Central memory CD4-positive, alpha-beta T cell (primary cell): ENCODE results near the gene COL15A1.

Experiments
- DNase-seq: peaks from one replicate; pipeline ENCODE4 v3.0.0; 2022

The COL15A1 gene

DNA sequence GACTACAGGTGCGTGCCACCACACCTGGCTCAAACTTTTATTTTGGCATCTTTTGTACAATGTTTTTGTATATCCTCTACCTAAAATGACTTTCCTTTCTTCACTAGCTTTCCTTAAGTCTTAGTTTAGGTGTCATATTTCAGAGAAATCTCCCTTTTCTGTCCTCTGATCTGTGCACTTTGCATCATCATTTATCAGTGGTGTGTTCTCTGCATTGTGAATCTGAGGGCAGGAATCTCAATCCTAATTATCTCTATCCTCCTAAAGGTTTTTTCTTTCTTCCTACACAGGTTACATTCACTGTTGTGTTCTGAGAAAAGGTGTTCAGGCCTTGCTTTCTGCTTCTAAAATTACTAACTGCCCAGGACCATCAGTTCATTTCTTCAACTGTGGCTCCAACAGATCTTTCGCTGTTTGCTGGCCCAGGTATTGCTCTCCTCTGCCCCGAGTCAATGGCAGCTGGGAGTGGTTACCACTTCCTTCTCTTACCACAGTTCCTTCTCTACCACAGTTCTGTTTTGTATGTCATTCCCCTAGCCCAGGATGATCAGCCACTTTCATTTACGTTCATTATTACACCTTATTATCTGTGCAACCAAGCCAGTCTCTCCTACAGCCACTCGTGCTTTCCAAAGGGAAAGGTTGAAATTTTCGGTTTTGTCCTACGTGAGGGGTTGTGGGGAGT is 175.2 kb downstream of the COL15A1 start:
- peak; percentile 73 for DNase-seq

DNA sequence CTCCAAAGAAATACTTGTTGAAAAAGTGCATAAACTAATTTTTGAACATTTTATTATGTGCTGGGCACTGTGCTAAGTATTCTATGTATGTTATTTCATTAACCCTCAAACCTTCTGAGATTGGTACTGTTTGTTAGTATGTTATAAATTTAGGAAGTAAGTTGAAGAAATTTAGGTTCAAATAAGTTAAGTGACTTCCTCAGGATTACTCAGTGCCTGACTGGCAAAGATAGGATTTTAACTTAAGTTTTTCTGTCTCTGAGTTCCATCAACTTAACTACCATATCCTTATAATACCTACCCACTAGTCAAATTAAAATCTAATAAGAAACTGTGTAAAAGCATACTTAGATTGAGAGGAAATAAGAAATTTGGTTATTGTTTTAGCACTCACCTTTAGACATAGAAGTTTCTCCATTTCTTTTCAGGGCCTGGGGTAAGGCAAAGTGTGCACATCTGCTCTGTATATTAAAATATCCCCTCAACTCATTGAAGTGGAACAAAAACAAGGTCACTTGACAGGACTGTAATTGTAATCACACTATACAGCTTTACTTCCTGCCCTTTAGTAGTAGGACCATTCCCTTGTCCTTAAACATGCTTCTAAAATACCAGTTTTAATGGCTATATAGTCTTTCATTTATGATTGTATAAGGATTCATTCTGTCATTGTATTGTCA is 176.4 kb downstream of the COL15A1 start:
- no peak for DNase-seq
